ENCODE data around the gene IFNL3. TPM values are rescaled to one million over a fixed set of nuclear protein-coding genes. Genes with fewer than 3 reads are reported as not detected.

IFNL3 gene
- total RNA-seq, 1 donor from 2014 or later, result not detected

- peaks cover 51 to 63% (median 58%) of the 10 kb centered on the region in 3 donors for H3K27me3 ChIP-seq (ENCODE audit: control insufficient read depth in 3 of 3, insufficient read depth in 3 of 3, low read length in 3 of 3)
- no peaks in the 10 kb centered on the region for H3K9me3 ChIP-seq (ENCODE audit: control insufficient read depth in 3 of 3, low read length in 3 of 3)
- no peaks in the 10 kb centered on the region for H3K4me1 ChIP-seq (ENCODE audit: control insufficient read depth in 3 of 3, insufficient read depth in 3 of 3, low read length in 3 of 3)
- H3K27ac ChIP-seq (ENCODE audit: low read depth, low read length), result no peak overlapping the region
- H3K36me3 ChIP-seq (ENCODE audit: control insufficient read depth in 3 of 3, insufficient read depth in 3 of 3, low read length in 3 of 3), result no peaks in the 10 kb centered on the region
- no peak overlapping the region for H3K4me3 ChIP-seq (ENCODE audit: low read length in 3 of 3)
- H3K9ac ChIP-seq (ENCODE audit: low read depth in 1 of 3, low read length in 3 of 3), result no peak overlapping the region
Measured at GRCh38 chr19:39196320-39196719, 48.5 kb downstream of the IFNL3 start.

GRCh38 chr19:39195755-39196154, 49.1 kb downstream of the IFNL3 start:
- peaks cover 49 to 57% (median 55%) of the 10 kb centered on the region in 3 donors for H3K27me3 ChIP-seq (ENCODE audit: control insufficient read depth in 3 of 3, insufficient read depth in 3 of 3, low read length in 3 of 3)
- H3K27ac ChIP-seq (ENCODE audit: low read depth, low read length), result no peak overlapping the region
- H3K4me3 ChIP-seq (ENCODE audit: low read length in 3 of 3), result no peak overlapping the region
- H3K36me3 ChIP-seq (ENCODE audit: control insufficient read depth in 3 of 3, insufficient read depth in 3 of 3, low read length in 3 of 3), result no peaks in the 10 kb centered on the region
- H3K4me1 ChIP-seq (ENCODE audit: control insufficient read depth in 3 of 3, insufficient read depth in 3 of 3, low read length in 3 of 3), result no peaks in the 10 kb centered on the region
- H3K9me3 ChIP-seq (ENCODE audit: control insufficient read depth in 3 of 3, low read length in 3 of 3), result no peaks in the 10 kb centered on the region
- no peak overlapping the region for H3K9ac ChIP-seq (ENCODE audit: low read depth in 1 of 3, low read length in 3 of 3)

GRCh38 chr19:39194832-39195542, 49.8 kb downstream of the IFNL3 start:
- H3K27me3 ChIP-seq (ENCODE audit: control insufficient read depth in 3 of 3, insufficient read depth in 3 of 3, low read length in 3 of 3), result peaks cover 45 to 50% (median 49%) of the 10 kb centered on the region in 3 donors
- no peak overlapping the region for H3K9ac ChIP-seq (ENCODE audit: low read depth in 1 of 3, low read length in 3 of 3)
- no peaks in the 10 kb centered on the region for H3K36me3 ChIP-seq (ENCODE audit: control insufficient read depth in 3 of 3, insufficient read depth in 3 of 3, low read length in 3 of 3)

GRCh38 chr19:39193803-39194202, 51.0 kb downstream of the IFNL3 start:
- peaks cover 38 to 43% (median 41%) of the 10 kb centered on the region in 3 donors for H3K27me3 ChIP-seq (ENCODE audit: control insufficient read depth in 3 of 3, insufficient read depth in 3 of 3, low read length in 3 of 3)
- no peaks in the 10 kb centered on the region for H3K9me3 ChIP-seq (ENCODE audit: control insufficient read depth in 3 of 3, low read length in 3 of 3)
- no peak overlapping the region for H3K9ac ChIP-seq (ENCODE audit: low read depth in 1 of 3, low read length in 3 of 3)
- no peaks in the 10 kb centered on the region for H3K36me3 ChIP-seq (ENCODE audit: control insufficient read depth in 3 of 3, insufficient read depth in 3 of 3, low read length in 3 of 3)
- H3K4me3 ChIP-seq (ENCODE audit: low read length in 3 of 3), result no peak overlapping the region
- H3K27ac ChIP-seq (ENCODE audit: low read depth, low read length), result no peak overlapping the region
- H3K4me1 ChIP-seq (ENCODE audit: control insufficient read depth in 3 of 3, insufficient read depth in 3 of 3, low read length in 3 of 3), result no peaks in the 10 kb centered on the region

More at GRCh38 chr19:39194832-39195542, 49.8 kb downstream of the IFNL3 start:
- Histone ChIP-seq H3K27ac (ENCODE audit: low read depth, low read length) (no peak overlapping the region), H3K4me1 (ENCODE audit: control insufficient read depth in 3 of 3, insufficient read depth in 3 of 3, low read length in 3 of 3) (no peaks in the 10 kb centered on the region), H3K4me3 (ENCODE audit: low read length in 3 of 3) (no peak overlapping the region), H3K9me3 (ENCODE audit: control insufficient read depth in 3 of 3, low read length in 3 of 3) (no peaks in the 10 kb centered on the region)

Other genes with a start within 250 kb of the IFNL3 start
- 1.0 TPM for gene FBXO27, start 212.5 kb downstream of the IFNL3 start, total RNA-seq
- gene ACP7, start 160.6 kb downstream of the IFNL3 start, total RNA-seq, result not detected
- 2.1 TPM for gene PAK4, start 119.2 kb downstream of the IFNL3 start, total RNA-seq
- gene NCCRP1, start 48.0 kb downstream of the IFNL3 start, total RNA-seq, result not detected
- not detected for gene SYCN, start 40.7 kb downstream of the IFNL3 start, total RNA-seq
- gene IFNL4, start 3.9 kb upstream of the IFNL3 start, total RNA-seq, result not detected
- not detected for gene IFNL2, start 23.4 kb upstream of the IFNL3 start, total RNA-seq
- gene IFNL1, start 51.4 kb upstream of the IFNL3 start, total RNA-seq, result not detected
- gene LRFN1, start 75.9 kb upstream of the IFNL3 start, total RNA-seq, result 0.52 TPM
- gene GMFG, start 91.0 kb upstream of the IFNL3 start, total RNA-seq, result 20.9 TPM
- gene SAMD4B, start 97.4 kb upstream of the IFNL3 start, total RNA-seq, result 22.4 TPM
- 25.1 TPM for gene PAF1, start 146.1 kb upstream of the IFNL3 start, total RNA-seq
- gene MED29, start 146.4 kb upstream of the IFNL3 start, total RNA-seq, result 9.4 TPM
- gene ZFP36, start 161.8 kb upstream of the IFNL3 start, total RNA-seq, result 3.1 TPM
- 15.7 TPM for gene PLEKHG2, start 167.7 kb upstream of the IFNL3 start, total RNA-seq
- 128 TPM for gene RPS16, start 190.9 kb upstream of the IFNL3 start, total RNA-seq
- gene SUPT5H, start 200.6 kb upstream of the IFNL3 start, total RNA-seq, result 40.7 TPM
- 40.7 TPM for gene TIMM50, start 235.8 kb upstream of the IFNL3 start, total RNA-seq

Data from skeletal muscle tissue (tissue), 4 donors.